Measurements from ENCODE around the gene TMPO. TPM values are rescaled to one million over a fixed set of nuclear protein-coding genes. Genes with fewer than 3 reads are reported as not detected.
A peak's percentile ranks its signal among the peaks of the same experiment; 100 is the strongest.

Gene TMPO
- polyA plus RNA-seq, 1 donor (not counting 4 experiments of a cell fraction or from before 2014, with no cell fraction given) = 41.0 TPM

DNA sequence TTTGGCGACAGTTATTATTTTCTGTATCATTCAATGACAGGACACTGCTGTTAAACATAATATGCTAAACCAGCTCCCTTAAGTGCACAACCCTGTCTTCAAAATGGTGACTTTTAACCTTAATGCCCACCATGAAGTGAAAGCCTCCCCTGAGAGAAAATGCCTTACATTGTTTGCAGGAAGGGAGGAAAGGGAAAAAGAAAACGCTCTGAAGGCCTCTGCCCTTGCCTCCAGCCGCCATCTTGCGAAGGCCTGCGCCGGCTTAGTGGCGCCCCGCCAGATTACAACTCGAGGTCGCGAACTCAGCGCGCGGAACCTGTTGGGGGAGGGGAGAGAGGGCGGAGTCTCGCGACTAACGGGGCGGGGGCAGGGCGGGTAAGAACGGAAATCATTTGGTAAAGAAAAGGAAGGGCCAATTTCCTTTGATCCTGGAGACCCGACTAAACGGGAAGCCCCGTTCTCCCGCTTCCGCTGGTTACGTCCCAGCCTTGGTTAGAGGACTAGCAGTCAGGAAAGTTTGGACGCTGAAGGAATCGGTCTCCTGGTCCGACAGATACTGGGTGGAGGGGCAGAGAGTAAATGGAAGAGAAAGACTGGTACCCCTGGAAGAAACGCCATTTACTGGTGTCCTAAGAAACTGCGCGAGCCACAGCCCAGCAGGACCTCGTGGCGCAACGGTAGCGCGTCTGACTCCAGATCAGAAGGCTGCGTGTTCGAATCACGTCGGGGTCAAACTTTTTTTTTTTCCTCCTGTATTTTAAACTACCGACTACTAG lies 11.6 kb upstream of the TMPO start:
- peak; percentile 9 for FAIRE-seq
- Histone ChIP-seq H4K20me1 (ENCODE audit: control insufficient read depth, extremely low read depth, insufficient read depth, low read length) (no peaks in the 10 kb centered on the region), H3K27me3 (ENCODE audit: control insufficient read depth, extremely low read depth, insufficient read depth, low read length) (no peaks in the 10 kb centered on the region), H3K27ac (ENCODE audit: control insufficient read depth, insufficient read depth, low read length) (peak overlapping the region; percentile 75), H3K36me3 (ENCODE audit: control insufficient read depth in 2 of 2, extremely low read depth in 1 of 2, insufficient read depth in 2 of 2, low read length in 2 of 2) (no peaks in the 10 kb centered on the region), H3K9me3 (ENCODE audit: control insufficient read depth, low read depth, low read length) (no peaks in the 10 kb centered on the region), H3K9me1 (ENCODE audit: control insufficient read depth, extremely low read depth, insufficient read depth, low read length) (no peaks in the 10 kb centered on the region), H3K4me1 (ENCODE audit: control insufficient read depth, extremely low read depth, insufficient read depth, low read length) (peaks cover 3% of the 10 kb centered on the region), H3K9ac (ENCODE audit: control insufficient read depth, extremely low read depth, insufficient read depth, low read length) (peak overlapping the region; percentile 58), H3K4me2 (ENCODE audit: control insufficient read depth, extremely low read depth, insufficient read depth, low read depth, low read length) (peak overlapping the region; percentile 75), H3K4me3 (ENCODE audit: control insufficient read depth in 2 of 3, extremely low read depth in 1 of 3, insufficient read depth in 2 of 3, low read depth in 1 of 3, low read length in 3 of 3) (peak overlapping the region; percentile 53 to 93 (median 60)), H2AFZ (ENCODE audit: control insufficient read depth, low read length) (peak overlapping the region; percentile 96), H3K79me2 (ENCODE audit: control insufficient read depth, insufficient read depth, low read length) (no peaks in the 10 kb centered on the region)
- TF ChIP-seq, protein P1, sequence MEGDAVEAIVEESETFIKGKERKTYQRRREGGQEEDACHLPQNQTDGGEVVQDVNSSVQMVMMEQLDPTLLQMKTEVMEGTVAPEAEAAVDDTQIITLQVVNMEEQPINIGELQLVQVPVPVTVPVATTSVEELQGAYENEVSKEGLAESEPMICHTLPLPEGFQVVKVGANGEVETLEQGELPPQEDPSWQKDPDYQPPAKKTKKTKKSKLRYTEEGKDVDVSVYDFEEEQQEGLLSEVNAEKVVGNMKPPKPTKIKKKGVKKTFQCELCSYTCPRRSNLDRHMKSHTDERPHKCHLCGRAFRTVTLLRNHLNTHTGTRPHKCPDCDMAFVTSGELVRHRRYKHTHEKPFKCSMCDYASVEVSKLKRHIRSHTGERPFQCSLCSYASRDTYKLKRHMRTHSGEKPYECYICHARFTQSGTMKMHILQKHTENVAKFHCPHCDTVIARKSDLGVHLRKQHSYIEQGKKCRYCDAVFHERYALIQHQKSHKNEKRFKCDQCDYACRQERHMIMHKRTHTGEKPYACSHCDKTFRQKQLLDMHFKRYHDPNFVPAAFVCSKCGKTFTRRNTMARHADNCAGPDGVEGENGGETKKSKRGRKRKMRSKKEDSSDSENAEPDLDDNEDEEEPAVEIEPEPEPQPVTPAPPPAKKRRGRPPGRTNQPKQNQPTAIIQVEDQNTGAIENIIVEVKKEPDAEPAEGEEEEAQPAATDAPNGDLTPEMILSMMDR (optimal IDR thresholded peaks at IDR 0.05 in 1 of 3, IDR thresholded peaks at IDR 0.05 in 1 of 3, conservative IDR thresholded peaks at IDR 0.05 in 1 of 3; ENCODE audit: extremely low read depth in 1 of 3, insufficient read depth in 2 of 3, low read length in 3 of 3) = no peak
- no peak for TF ChIP-seq EZH2 (IDR thresholded peaks at IDR 0.05; ENCODE audit: low read length)
- DNase-seq (ENCODE audit: low read depth, low spot score) = peak; percentile 83
- dilution Hi-C loops (cut with MboI; ENCODE audit: extremely low pct_ligation_motif_present, low sequenced_read_pairs) = no loop called here

GRCh38 chr12:98504368-98504617 lies 11.1 kb upstream of the TMPO start:
- H3K4me3 ChIP-seq (ENCODE audit: control insufficient read depth in 2 of 3, extremely low read depth in 1 of 3, insufficient read depth in 2 of 3, low read depth in 1 of 3, low read length in 3 of 3) = peak overlapping the region; percentile 26 to 93 (median 60)
- H4K20me1 ChIP-seq (ENCODE audit: control insufficient read depth, extremely low read depth, insufficient read depth, low read length) = no peaks in the 10 kb centered on the region
- no peaks in the 10 kb centered on the region for H3K9me3 ChIP-seq (ENCODE audit: control insufficient read depth, low read depth, low read length)
- TF ChIP-seq, protein P1 (optimal IDR thresholded peaks at IDR 0.05 in 1 of 3, IDR thresholded peaks at IDR 0.05 in 1 of 3, conservative IDR thresholded peaks at IDR 0.05 in 1 of 3; ENCODE audit: extremely low read depth in 1 of 3, insufficient read depth in 2 of 3, low read length in 3 of 3) = no peak
- no peak overlapping the region for H3K27ac ChIP-seq (ENCODE audit: control insufficient read depth, insufficient read depth, low read length)
- dilution Hi-C loops (cut with MboI; ENCODE audit: extremely low pct_ligation_motif_present, low sequenced_read_pairs) = no loop called here
- no peaks in the 10 kb centered on the region for H3K79me2 ChIP-seq (ENCODE audit: control insufficient read depth, insufficient read depth, low read length)
- DNase-seq (ENCODE audit: low read depth, low spot score) = no peak
- H3K9me1 ChIP-seq (ENCODE audit: control insufficient read depth, extremely low read depth, insufficient read depth, low read length) = no peaks in the 10 kb centered on the region
- H2AFZ ChIP-seq (ENCODE audit: control insufficient read depth, low read length) = peak overlapping the region; percentile 57
- no peak overlapping the region for H3K9ac ChIP-seq (ENCODE audit: control insufficient read depth, extremely low read depth, insufficient read depth, low read length)
- FAIRE-seq = no peak
- H3K36me3 ChIP-seq (ENCODE audit: control insufficient read depth in 2 of 2, extremely low read depth in 1 of 2, insufficient read depth in 2 of 2, low read length in 2 of 2) = no peaks in the 10 kb centered on the region
- H3K4me2 ChIP-seq (ENCODE audit: control insufficient read depth, extremely low read depth, insufficient read depth, low read depth, low read length) = peak overlapping the region; percentile 75
- no peaks in the 10 kb centered on the region for H3K27me3 ChIP-seq (ENCODE audit: control insufficient read depth, extremely low read depth, insufficient read depth, low read length)
- peaks cover 3% of the 10 kb centered on the region for H3K4me1 ChIP-seq (ENCODE audit: control insufficient read depth, extremely low read depth, insufficient read depth, low read length)

All from keratinocyte (primary cell).